Spinal cord (tissue), 10 donors: ENCODE measurements around the gene LYPD4. TPM values are rescaled to one million over a fixed set of nuclear protein-coding genes. Genes with fewer than 3 reads are reported as not detected.
A peak's percentile ranks its signal among the peaks of the same experiment; 100 is the strongest.
"Not testable (repeated sequence)": the region's sequence is repeated elsewhere in the genome, so short reads cannot be mapped to it uniquely, and the experiment has no call there.

Experiments
- DNase-seq, 6 donors: peaks; one replicate each; pipeline versions ENCODE4 v3.0.0 to v3.0.0-alpha.2; 2013 to 2015; ENCODE audit warnings: low spot score in 6 of 6, low read depth in 4 of 6
- H3K27ac ChIP-seq: one replicate; pipeline ENCODE4 v1.5.1; 2013; ENCODE audit warnings: low read depth, low read length, control low read depth
- H3K27me3 ChIP-seq: one replicate; pipeline ENCODE4 v1.6.1; 2013; ENCODE audit warnings: low read length; ENCODE audit not compliant: control insufficient read depth, insufficient read depth
- H3K36me3 ChIP-seq: one replicate; pipeline ENCODE4 v1.6.1; 2013; ENCODE audit warnings: low read length; ENCODE audit not compliant: control insufficient read depth, insufficient read depth
- H3K4me1 ChIP-seq: one replicate; pipeline ENCODE4 v1.6.1; 2013; ENCODE audit warnings: low read length; ENCODE audit not compliant: control insufficient read depth, insufficient read depth
- H3K4me3 ChIP-seq: one replicate; pipeline ENCODE4 v1.5.1; 2013; ENCODE audit warnings: low read depth, low read length, control low read depth
- H3K9me3 ChIP-seq: one replicate; pipeline ENCODE4 v1.6.1; 2013; ENCODE audit warnings: low read length; ENCODE audit not compliant: control insufficient read depth, insufficient read depth
- WGBS: methylation state at CpG from one replicate; pipeline ENCODE4 v1.1.5; 2013; ENCODE audit warnings: missing lambda C conversion rate; ENCODE audit not compliant: insufficient coverage; 5-methylcytosine and 5-hydroxymethylcytosine counted together
- polyA plus RNA-seq, 2 donors: library from polyadenylated mRNA; unstranded; fragments of 120-200 nt; gene quantifications; one replicate each; pipeline ENCODE4 v1.2.1, GENCODE V29; 2013; ENCODE audit not compliant: insufficient read length in 2 of 2
- total RNA-seq, 2 donors: library from RNA; depleted of rRNA in 1 of 2; stranded (reverse); fragments of 120-200 nt in 1 of 2; fragments of >200 nt in 1 of 2; gene quantifications; one replicate each; pipeline versions ENCODE4 v1.2.3 to v1.2.4, GENCODE V29; 2013 to 2014
- donor health status: healthy.

LYPD4 gene
- total and polyA plus RNA-seq, 4 donors: not detected

GRCh38 chr19:41875973-41876372 is 31.5 kb upstream of the LYPD4 start:
- H3K9me3 ChIP-seq, H3K4me1 ChIP-seq, H3K4me3 ChIP-seq, H3K27ac ChIP-seq, H3K27me3 ChIP-seq, DNase-seq: not testable (repeated sequence)
- H3K36me3 ChIP-seq: peaks cover 25% of the 10 kb centered on the region
- WGBS: 80% methylated on average over 1 of the region's 3 CpGs

- WGBS: 40% methylated on average over 15 of the region's 18 CpGs
- Histone ChIP-seq H3K27me3 (no peaks in the 10 kb centered on the region), H3K36me3 (peaks cover 55% of the 10 kb centered on the region), H3K4me3 (no peak overlapping the region), H3K27ac (no peak overlapping the region), H3K4me1 (peaks cover under 1% of the 10 kb centered on the region), H3K9me3 (no peaks in the 10 kb centered on the region)
- peak in 2 of 6 donors; percentile 55 to 68 for DNase-seq
Measured at GRCh38 chr19:41872775-41873647, 28.5 kb upstream of the LYPD4 start.

- no peaks in the 10 kb centered on the region for H3K27me3 ChIP-seq
- H3K36me3 ChIP-seq: peaks cover 61% of the 10 kb centered on the region
- no peaks in the 10 kb centered on the region for H3K9me3 ChIP-seq
- no peak overlapping the region for H3K4me3 ChIP-seq
- DNase-seq: no peak
- 87% methylated on average over 11 of the region's 12 CpGs for WGBS
- H3K4me1 ChIP-seq: no peaks in the 10 kb centered on the region
- H3K27ac ChIP-seq: no peak overlapping the region
Measured at GRCh38 chr19:41872384-41872774, 27.9 kb upstream of the LYPD4 start.

- Histone ChIP-seq H3K27me3 (no peaks in the 10 kb centered on the region), H3K9me3 (no peaks in the 10 kb centered on the region), H3K4me1 (no peaks in the 10 kb centered on the region), H3K4me3 (no peak overlapping the region), H3K36me3 (peaks cover 67% of the 10 kb centered on the region), H3K27ac (no peak overlapping the region)
- no peak for DNase-seq
- whole genome bisulfite sequencing: 87% methylated on average over 14 of the region's 16 CpGs
Measured at GRCh38 chr19:41871573-41872383, 27.3 kb upstream of the LYPD4 start.

GRCh38 chr19:41870401-41870873 is 26.0 kb upstream of the LYPD4 start:
- DNase-seq: no peak
- H3K4me1 ChIP-seq: no peaks in the 10 kb centered on the region
- H3K9me3 ChIP-seq: no peaks in the 10 kb centered on the region
- peaks cover 78% of the 10 kb centered on the region for H3K36me3 ChIP-seq
- H3K27ac ChIP-seq: no peak overlapping the region
- WGBS: no CpG with 5 or more reads among the region's 3 CpGs
- H3K27me3 ChIP-seq: no peaks in the 10 kb centered on the region
- no peak overlapping the region for H3K4me3 ChIP-seq

- no peaks in the 10 kb centered on the region for H3K27me3 ChIP-seq
- no peaks in the 10 kb centered on the region for H3K9me3 ChIP-seq
- no peaks in the 10 kb centered on the region for H3K4me1 ChIP-seq
- no peak overlapping the region for H3K27ac ChIP-seq
- no peak overlapping the region for H3K4me3 ChIP-seq
- H3K36me3 ChIP-seq: peaks cover 88% of the 10 kb centered on the region
- DNase-seq: no peak
- 55% methylated on average over 5 of the region's 13 CpGs for WGBS
Measured at GRCh38 chr19:41869374-41869955, 25.0 kb upstream of the LYPD4 start.

- H3K4me3 ChIP-seq: no peak overlapping the region
- H3K27ac ChIP-seq: no peak overlapping the region
- 88% methylated on average over 12 of the region's 12 CpGs for WGBS
- H3K9me3 ChIP-seq: no peaks in the 10 kb centered on the region
- H3K36me3 ChIP-seq: peaks cover 93% of the 10 kb centered on the region
- no peaks in the 10 kb centered on the region for H3K4me1 ChIP-seq
- H3K27me3 ChIP-seq: no peaks in the 10 kb centered on the region
- DNase-seq: no peak
Measured at GRCh38 chr19:41868989-41869300, 24.5 kb upstream of the LYPD4 start.

- H3K4me3 ChIP-seq: no peak overlapping the region
- H3K9me3 ChIP-seq: no peaks in the 10 kb centered on the region
- 93% methylated on average over 9 of the region's 10 CpGs for WGBS
- no peaks in the 10 kb centered on the region for H3K27me3 ChIP-seq
- H3K27ac ChIP-seq: no peak overlapping the region
- peaks cover 2% of the 10 kb centered on the region for H3K4me1 ChIP-seq
- no peak for DNase-seq
- H3K36me3 ChIP-seq: peaks cover 96% of the 10 kb centered on the region
Measured at GRCh38 chr19:41868120-41868988, 23.9 kb upstream of the LYPD4 start.

GRCh38 chr19:41866284-41866683 is 21.8 kb upstream of the LYPD4 start:
- Histone ChIP-seq H3K4me1 (peaks cover 18% of the 10 kb centered on the region), H3K4me3 (no peak overlapping the region), H3K27ac (no peak overlapping the region), H3K36me3 (peaks cover 98% of the 10 kb centered on the region), H3K9me3 (no peaks in the 10 kb centered on the region), H3K27me3 (no peaks in the 10 kb centered on the region)
- no peak for DNase-seq
- WGBS: 96% methylated on average over 3 of the region's 3 CpGs
